ENCODE measurements around the gene OXCT1.

DNA sequence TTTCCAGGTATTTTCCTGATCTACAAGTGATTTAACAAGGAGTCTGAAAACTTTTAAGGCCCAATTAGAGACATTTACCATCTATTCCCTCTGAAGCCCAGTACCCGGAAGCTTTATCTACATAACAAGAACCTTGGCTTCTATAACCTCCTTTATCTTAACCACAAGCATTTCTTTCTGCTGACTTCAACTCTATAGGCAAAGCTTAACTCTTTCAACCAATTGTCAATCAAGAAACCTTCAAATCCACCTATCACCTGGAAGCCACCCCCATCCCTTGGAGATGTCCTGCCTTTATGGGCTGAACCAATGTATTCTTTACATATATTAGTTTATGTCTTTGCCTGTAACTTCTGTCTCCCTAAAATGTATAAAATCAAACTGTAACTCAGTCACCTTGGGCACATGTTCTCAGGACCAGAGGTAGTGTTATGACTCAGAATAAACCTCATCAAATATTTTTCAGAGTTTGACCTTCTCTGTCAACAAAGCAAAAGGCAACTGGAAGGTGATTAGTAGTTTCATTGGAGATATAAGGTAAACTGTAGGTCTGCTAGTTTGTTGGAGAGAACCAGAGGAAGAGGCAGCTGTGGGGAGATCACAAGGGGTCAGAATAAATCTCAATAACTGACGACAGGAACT lies 21.0 kb upstream of the OXCT1 start:
- TF ChIP-seq, protein P1, sequence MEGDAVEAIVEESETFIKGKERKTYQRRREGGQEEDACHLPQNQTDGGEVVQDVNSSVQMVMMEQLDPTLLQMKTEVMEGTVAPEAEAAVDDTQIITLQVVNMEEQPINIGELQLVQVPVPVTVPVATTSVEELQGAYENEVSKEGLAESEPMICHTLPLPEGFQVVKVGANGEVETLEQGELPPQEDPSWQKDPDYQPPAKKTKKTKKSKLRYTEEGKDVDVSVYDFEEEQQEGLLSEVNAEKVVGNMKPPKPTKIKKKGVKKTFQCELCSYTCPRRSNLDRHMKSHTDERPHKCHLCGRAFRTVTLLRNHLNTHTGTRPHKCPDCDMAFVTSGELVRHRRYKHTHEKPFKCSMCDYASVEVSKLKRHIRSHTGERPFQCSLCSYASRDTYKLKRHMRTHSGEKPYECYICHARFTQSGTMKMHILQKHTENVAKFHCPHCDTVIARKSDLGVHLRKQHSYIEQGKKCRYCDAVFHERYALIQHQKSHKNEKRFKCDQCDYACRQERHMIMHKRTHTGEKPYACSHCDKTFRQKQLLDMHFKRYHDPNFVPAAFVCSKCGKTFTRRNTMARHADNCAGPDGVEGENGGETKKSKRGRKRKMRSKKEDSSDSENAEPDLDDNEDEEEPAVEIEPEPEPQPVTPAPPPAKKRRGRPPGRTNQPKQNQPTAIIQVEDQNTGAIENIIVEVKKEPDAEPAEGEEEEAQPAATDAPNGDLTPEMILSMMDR (IDR thresholded peaks at IDR 0.05), result no peak
- TF ChIP-seq, protein P2, sequence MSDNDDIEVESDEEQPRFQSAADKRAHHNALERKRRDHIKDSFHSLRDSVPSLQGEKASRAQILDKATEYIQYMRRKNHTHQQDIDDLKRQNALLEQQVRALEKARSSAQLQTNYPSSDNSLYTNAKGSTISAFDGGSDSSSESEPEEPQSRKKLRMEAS (CRISPR knock-in tag; IDR thresholded peaks at IDR 0.05), result no peak
- TF ChIP-seq NR3C1 (CRISPR knock-in tag; conservative IDR thresholded peaks at IDR 0.05; ENCODE audit: low read depth) (no peak), JUN (CRISPR knock-in tag; IDR thresholded peaks at IDR 0.05) (no peak), JAZF1 (CRISPR knock-in tag; IDR thresholded peaks at IDR 0.05) (no peak), NR2C2 (CRISPR knock-in tag; IDR thresholded peaks at IDR 0.05) (no peak), KAT7 (CRISPR knock-in tag; IDR thresholded peaks at IDR 0.05; ENCODE audit: borderline replicate concordance) (no peak), MYBL2 (CRISPR knock-in tag; IDR thresholded peaks at IDR 0.05) (no peak), ZNF121 (CRISPR knock-in tag; IDR thresholded peaks at IDR 0.05) (no peak)
- TF ChIP-seq, protein P3, sequence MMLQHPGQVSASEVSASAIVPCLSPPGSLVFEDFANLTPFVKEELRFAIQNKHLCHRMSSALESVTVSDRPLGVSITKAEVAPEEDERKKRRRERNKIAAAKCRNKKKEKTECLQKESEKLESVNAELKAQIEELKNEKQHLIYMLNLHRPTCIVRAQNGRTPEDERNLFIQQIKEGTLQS (CRISPR knock-in tag; conservative IDR thresholded peaks at IDR 0.05), result no peak
- TF ChIP-seq, protein P4, sequence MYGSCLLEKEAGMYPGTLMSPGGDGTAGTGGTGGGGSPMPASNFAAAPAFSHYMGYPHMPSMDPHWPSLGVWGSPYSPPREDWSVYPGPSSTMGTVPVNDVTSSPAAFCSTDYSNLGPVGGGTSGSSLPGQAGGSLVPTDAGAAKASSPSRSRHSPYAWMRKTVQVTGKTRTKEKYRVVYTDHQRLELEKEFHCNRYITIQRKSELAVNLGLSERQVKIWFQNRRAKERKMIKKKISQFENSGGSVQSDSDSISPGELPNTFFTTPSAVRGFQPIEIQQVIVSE (CRISPR knock-in tag; IDR thresholded peaks at IDR 0.05; ENCODE audit: borderline replicate concordance), result no peak
- TF ChIP-seq, protein P5, sequence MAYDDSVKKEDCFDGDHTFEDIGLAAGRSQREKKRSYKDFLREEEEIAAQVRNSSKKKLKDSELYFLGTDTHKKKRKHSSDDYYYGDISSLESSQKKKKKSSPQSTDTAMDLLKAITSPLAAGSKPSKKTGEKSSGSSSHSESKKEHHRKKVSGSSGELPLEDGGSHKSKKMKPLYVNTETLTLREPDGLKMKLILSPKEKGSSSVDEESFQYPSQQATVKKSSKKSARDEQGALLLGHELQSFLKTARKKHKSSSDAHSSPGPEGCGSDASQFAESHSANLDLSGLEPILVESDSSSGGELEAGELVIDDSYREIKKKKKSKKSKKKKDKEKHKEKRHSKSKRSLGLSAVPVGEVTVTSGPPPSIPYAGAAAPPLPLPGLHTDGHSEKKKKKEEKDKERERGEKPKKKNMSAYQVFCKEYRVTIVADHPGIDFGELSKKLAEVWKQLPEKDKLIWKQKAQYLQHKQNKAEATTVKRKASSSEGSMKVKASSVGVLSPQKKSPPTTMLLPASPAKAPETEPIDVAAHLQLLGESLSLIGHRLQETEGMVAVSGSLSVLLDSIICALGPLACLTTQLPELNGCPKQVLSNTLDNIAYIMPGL (CRISPR knock-in tag; IDR thresholded peaks at IDR 0.05), result no peak
- TF ChIP-seq, protein P6, sequence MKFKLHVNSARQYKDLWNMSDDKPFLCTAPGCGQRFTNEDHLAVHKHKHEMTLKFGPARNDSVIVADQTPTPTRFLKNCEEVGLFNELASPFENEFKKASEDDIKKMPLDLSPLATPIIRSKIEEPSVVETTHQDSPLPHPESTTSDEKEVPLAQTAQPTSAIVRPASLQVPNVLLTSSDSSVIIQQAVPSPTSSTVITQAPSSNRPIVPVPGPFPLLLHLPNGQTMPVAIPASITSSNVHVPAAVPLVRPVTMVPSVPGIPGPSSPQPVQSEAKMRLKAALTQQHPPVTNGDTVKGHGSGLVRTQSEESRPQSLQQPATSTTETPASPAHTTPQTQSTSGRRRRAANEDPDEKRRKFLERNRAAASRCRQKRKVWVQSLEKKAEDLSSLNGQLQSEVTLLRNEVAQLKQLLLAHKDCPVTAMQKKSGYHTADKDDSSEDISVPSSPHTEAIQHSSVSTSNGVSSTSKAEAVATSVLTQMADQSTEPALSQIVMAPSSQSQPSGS (CRISPR knock-in tag; IDR thresholded peaks at IDR 0.05; ENCODE audit: borderline replicate concordance, low read depth), result no peak

Measured in WTC11 (cell line).